Mesenchymal stem cell (in vitro differentiated cells and primary cell): ENCODE measurements around the gene CPD.
"Not testable (repeated sequence)": the region's sequence is repeated elsewhere in the genome, so short reads cannot be mapped to it uniquely, and the experiment has no call there.

ENCODE experiments used
- DNase-seq: peaks from one replicate; pipeline ENCODE4 v3.0.0-alpha.2; 2013
- H2AFZ ChIP-seq: one replicate; pipeline ENCODE4 v1.6.1; 2013; ENCODE audit warnings: low read depth, mild to moderate bottlenecking, control low read depth, inconsistent platforms, low read length, moderate library complexity
- H2AK5ac ChIP-seq: 2 replicates; pipeline ENCODE4 v1.6.1; 2013; ENCODE audit warnings: low read length, moderate library complexity, mild to moderate bottlenecking, inconsistent platforms; ENCODE audit not compliant: severe bottlenecking
- H2BK120ac ChIP-seq: one replicate; pipeline ENCODE4 v1.6.1; 2013; ENCODE audit warnings: low read depth, mild to moderate bottlenecking, inconsistent platforms, low read length, moderate library complexity
- H2BK12ac ChIP-seq, 2 experiments: one replicate each; pipeline ENCODE4 v1.6.1; 2013; ENCODE audit warnings: inconsistent platforms in 2 of 2, low read length in 2 of 2, mild to moderate bottlenecking in 2 of 2, moderate library complexity in 2 of 2, control low read depth in 1 of 2
- H2BK15ac ChIP-seq: one replicate; pipeline ENCODE4 v1.6.1; 2013; ENCODE audit warnings: mild to moderate bottlenecking, low read depth, inconsistent platforms; ENCODE audit not compliant: poor library complexity, severe bottlenecking
- H2BK5ac ChIP-seq: 2 replicates; pipeline ENCODE4 v1.6.1; 2013; ENCODE audit warnings: low read depth, mild to moderate bottlenecking, low read length, control low read depth, inconsistent platforms; ENCODE audit not compliant: poor library complexity, severe bottlenecking
- H3K14ac ChIP-seq, 2 experiments: one replicate each; pipeline ENCODE4 v1.6.1; 2013; ENCODE audit warnings: inconsistent platforms in 2 of 2, low read length in 2 of 2, control low read depth in 1 of 2, mild to moderate bottlenecking in 1 of 2, moderate library complexity in 1 of 2
- H3K18ac ChIP-seq, 2 experiments: one replicate each; pipeline ENCODE4 v1.6.1; 2013; ENCODE audit warnings: inconsistent platforms in 2 of 2, low read length in 2 of 2, control low read depth in 1 of 2, low read depth in 1 of 2, mild to moderate bottlenecking in 1 of 2
- H3K23ac ChIP-seq, 2 experiments: one replicate each; pipeline ENCODE4 v1.6.1; 2013; ENCODE audit warnings: inconsistent platforms in 2 of 2, low read length in 2 of 2, mild to moderate bottlenecking in 2 of 2, moderate library complexity in 2 of 2, control low read depth in 1 of 2
- H3K27ac ChIP-seq: 2 replicates; pipeline ENCODE4 v1.5.1; 2013; ENCODE audit warnings: mild to moderate bottlenecking, moderate library complexity, low read length, control low read depth, inconsistent platforms; ENCODE audit not compliant: poor library complexity, severe bottlenecking
- H3K27me3 ChIP-seq, 2 experiments: 2 replicates each; pipeline versions ENCODE4 v1.6.1 to v1.7.0; 2013; ENCODE audit warnings: low read length in 2 of 2, mild to moderate bottlenecking in 2 of 2, moderate library complexity in 2 of 2, control low read depth in 1 of 2, inconsistent platforms in 1 of 2; ENCODE audit not compliant: control insufficient read depth in 1 of 2, insufficient read depth in 1 of 2
- H3K36me3 ChIP-seq, 2 experiments: 2 replicates each; pipeline versions ENCODE4 v1.6.1 to v1.7.0; 2013; ENCODE audit warnings: low read length in 2 of 2, control low read depth in 1 of 2, inconsistent platforms in 1 of 2, low read depth in 1 of 2, mild to moderate bottlenecking in 1 of 2; ENCODE audit not compliant: insufficient read depth in 2 of 2, control insufficient read depth in 1 of 2
- H3K4ac ChIP-seq, 2 experiments: one replicate each; pipeline ENCODE4 v1.6.1; 2013; ENCODE audit warnings: inconsistent platforms in 2 of 2, low read length in 2 of 2, mild to moderate bottlenecking in 2 of 2, moderate library complexity in 2 of 2, control low read depth in 1 of 2, low read depth in 1 of 2
- H3K4me1 ChIP-seq: 2 replicates; pipeline ENCODE4 v1.6.1; 2013; ENCODE audit warnings: low read depth, low read length, control low read depth; ENCODE audit not compliant: control insufficient read depth, insufficient read depth
- H3K4me2 ChIP-seq: 2 replicates; pipeline ENCODE4 v1.6.1; 2013; ENCODE audit warnings: low read length, mild to moderate bottlenecking, inconsistent platforms; ENCODE audit not compliant: poor library complexity, severe bottlenecking
- H3K4me3 ChIP-seq, 2 experiments: 2 replicates each; pipeline versions ENCODE4 v1.5.1 to v1.7.0; 2013; ENCODE audit warnings: low read length in 2 of 2, mild to moderate bottlenecking in 2 of 2, control low read depth in 1 of 2, low read depth in 1 of 2; ENCODE audit not compliant: insufficient read depth in 1 of 2
- H3K79me1 ChIP-seq: replicated peaks from 2 replicates; pipeline ENCODE4 v1.6.1; 2013; ENCODE audit warnings: mild to moderate bottlenecking, control low read depth, low read length, inconsistent platforms; ENCODE audit not compliant: poor library complexity, severe bottlenecking
- H3K9ac ChIP-seq: 2 replicates; pipeline ENCODE4 v1.7.0; 2013; ENCODE audit warnings: mild to moderate bottlenecking, low read length, moderate library complexity
- H3K9me3 ChIP-seq: 2 replicates; pipeline ENCODE4 v1.7.0; 2013; ENCODE audit warnings: mild to moderate bottlenecking, low read length; ENCODE audit not compliant: control insufficient read depth
- H4K8ac ChIP-seq: one replicate; pipeline ENCODE4 v1.6.1; 2013; ENCODE audit warnings: inconsistent platforms, mild to moderate bottlenecking, low read length, moderate library complexity
- H4K91ac ChIP-seq: one replicate; pipeline ENCODE4 v1.6.1; 2013; ENCODE audit warnings: mild to moderate bottlenecking, low read length, inconsistent platforms
- WGBS: methylation state at CpG from one replicate; pipeline ENCODE4 v1.1.7; 2013; ENCODE audit warnings: mixed read lengths; 5-methylcytosine and 5-hydroxymethylcytosine counted together

Gene CPD

DNA sequence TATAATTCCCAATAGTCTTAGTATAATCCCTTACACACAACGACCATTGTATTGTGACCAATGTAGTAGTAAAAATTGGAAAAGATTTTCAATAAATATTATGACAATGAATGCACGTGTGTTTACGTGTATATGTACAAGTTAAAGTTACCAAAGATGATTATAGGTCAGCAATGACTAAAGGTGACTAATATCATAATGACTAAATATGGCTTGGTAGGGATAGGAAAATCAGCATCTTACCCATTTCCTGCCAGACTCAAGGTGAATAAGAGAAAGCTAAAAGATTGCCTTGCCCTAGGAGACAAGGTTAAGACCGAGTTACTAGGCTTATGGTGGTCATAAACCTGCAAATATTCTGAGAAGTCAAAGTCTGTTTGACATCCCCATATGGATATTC lies 34.4 kb downstream of the CPD start:
- H3K27ac ChIP-seq: no peak overlapping the region
- H3K27me3 ChIP-seq: no peaks in the 10 kb centered on the region
- H3K4ac ChIP-seq: no peak overlapping the region
- H2BK120ac ChIP-seq: no peak overlapping the region
- no peaks in the 10 kb centered on the region for H3K9me3 ChIP-seq
- 93% methylated on average over 4 of the region's 4 CpGs for WGBS
- H3K23ac ChIP-seq: no peak overlapping the region
- H3K9ac ChIP-seq: no peak overlapping the region
- no peak overlapping the region for H4K91ac ChIP-seq
- no peak overlapping the region for H3K14ac ChIP-seq
- no peak overlapping the region for H3K4me2 ChIP-seq
- H2BK5ac ChIP-seq: no peak overlapping the region
- no peak overlapping the region for H4K8ac ChIP-seq
- H2BK12ac ChIP-seq: no peak overlapping the region
- H2AFZ ChIP-seq: no peak overlapping the region
- no peak overlapping the region for H2AK5ac ChIP-seq
- H3K18ac ChIP-seq: no peak overlapping the region
- peaks cover 19% of the 10 kb centered on the region for H3K79me1 ChIP-seq
- DNase-seq: no peak
- H2BK15ac ChIP-seq: no peak overlapping the region
- H3K4me3 ChIP-seq: no peak overlapping the region
- no peaks in the 10 kb centered on the region for H3K4me1 ChIP-seq
- peaks cover 0 to 4% of the 10 kb centered on the region in 2 experiments for H3K36me3 ChIP-seq

DNA sequence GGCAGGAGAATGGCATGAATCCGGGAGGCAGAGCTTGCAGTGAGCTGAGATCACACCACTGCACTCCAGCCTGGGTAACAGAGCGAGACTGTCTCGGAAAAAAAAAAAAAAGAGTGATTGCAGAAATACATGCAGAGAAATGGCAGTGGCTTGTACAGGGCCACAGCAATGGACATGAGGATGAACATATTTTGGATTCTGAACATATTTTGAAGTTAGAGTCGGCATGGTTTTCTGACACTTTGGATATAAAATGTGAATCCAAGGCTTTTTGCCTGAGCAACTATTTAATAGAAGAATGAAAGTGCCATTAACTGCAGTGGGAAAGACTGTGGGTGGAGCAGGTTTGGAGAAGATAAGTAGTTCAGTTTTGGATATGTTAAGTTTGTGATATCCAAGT lies 35.8 kb downstream of the CPD start:
- no peak overlapping the region for H2BK15ac ChIP-seq
- no peak overlapping the region for H2BK120ac ChIP-seq
- H3K79me1 ChIP-seq: peaks cover 20% of the 10 kb centered on the region
- no peak overlapping the region for H4K91ac ChIP-seq
- no peak overlapping the region for H2BK12ac ChIP-seq
- no peaks in the 10 kb centered on the region for H3K27me3 ChIP-seq
- H3K36me3 ChIP-seq: peaks cover 0 to 4% of the 10 kb centered on the region in 2 experiments
- H3K9me3 ChIP-seq: no peaks in the 10 kb centered on the region
- H2BK5ac ChIP-seq: no peak overlapping the region
- H2AK5ac ChIP-seq: no peak overlapping the region
- no peak overlapping the region for H3K4me3 ChIP-seq
- no peak overlapping the region for H3K27ac ChIP-seq
- no peak overlapping the region for H3K4me2 ChIP-seq
- no peak overlapping the region for H4K8ac ChIP-seq
- DNase-seq: no peak
- H3K14ac ChIP-seq: no peak overlapping the region
- H3K4me1 ChIP-seq: no peaks in the 10 kb centered on the region
- no peak overlapping the region for H3K9ac ChIP-seq
- H3K18ac ChIP-seq: no peak overlapping the region
- no peak overlapping the region for H3K4ac ChIP-seq
- 87% methylated on average over 4 of the region's 4 CpGs for WGBS
- H3K23ac ChIP-seq: no peak overlapping the region
- H2AFZ ChIP-seq: no peak overlapping the region

GRCh38 chr17:30415491-30415890 lies 36.8 kb downstream of the CPD start:
- no peak overlapping the region for H2BK12ac ChIP-seq
- no peak overlapping the region for H2BK5ac ChIP-seq
- no peaks in the 10 kb centered on the region for H3K4me1 ChIP-seq
- no peak overlapping the region for H3K14ac ChIP-seq
- H2AK5ac ChIP-seq: no peak overlapping the region
- DNase-seq: no peak
- H3K4me2 ChIP-seq: no peak overlapping the region
- no peak overlapping the region for H3K18ac ChIP-seq
- H3K4me3 ChIP-seq: no peak overlapping the region
- no peak overlapping the region for H3K4ac ChIP-seq
- no peak overlapping the region for H4K91ac ChIP-seq
- no peaks in the 10 kb centered on the region for H3K27me3 ChIP-seq
- peaks cover 0 to 4% of the 10 kb centered on the region in 2 experiments for H3K36me3 ChIP-seq
- no peaks in the 10 kb centered on the region for H3K9me3 ChIP-seq
- no peak overlapping the region for H3K23ac ChIP-seq
- no peak overlapping the region for H2AFZ ChIP-seq
- no peak overlapping the region for H2BK15ac ChIP-seq
- H3K27ac ChIP-seq: no peak overlapping the region
- no peak overlapping the region for H3K9ac ChIP-seq
- H4K8ac ChIP-seq: no peak overlapping the region
- H2BK120ac ChIP-seq: no peak overlapping the region
- H3K79me1 ChIP-seq: peaks cover 20% of the 10 kb centered on the region

GRCh38 chr17:30418070-30418469 lies 39.3 kb downstream of the CPD start:
- not testable (repeated sequence) for H3K4me1 ChIP-seq, DNase-seq, H3K27ac ChIP-seq, H2AK5ac ChIP-seq, H4K91ac ChIP-seq, H3K4me2 ChIP-seq, H3K14ac ChIP-seq, H3K9me3 ChIP-seq, H3K23ac ChIP-seq, H2BK12ac ChIP-seq, H3K18ac ChIP-seq, H3K27me3 ChIP-seq, H4K8ac ChIP-seq, H2BK15ac ChIP-seq, H3K4ac ChIP-seq, H2BK120ac ChIP-seq, H2BK5ac ChIP-seq, H2AFZ ChIP-seq, H3K9ac ChIP-seq, H3K4me3 ChIP-seq
- Histone ChIP-seq H3K36me3 (peaks cover 0 to 21% of the 10 kb centered on the region in 2 experiments), H3K79me1 (peaks cover 14% of the 10 kb centered on the region)
- 100% methylated on average over 1 of the region's 1 CpG for WGBS
